ENCODE measurements around the gene RAD51B.

DNA sequence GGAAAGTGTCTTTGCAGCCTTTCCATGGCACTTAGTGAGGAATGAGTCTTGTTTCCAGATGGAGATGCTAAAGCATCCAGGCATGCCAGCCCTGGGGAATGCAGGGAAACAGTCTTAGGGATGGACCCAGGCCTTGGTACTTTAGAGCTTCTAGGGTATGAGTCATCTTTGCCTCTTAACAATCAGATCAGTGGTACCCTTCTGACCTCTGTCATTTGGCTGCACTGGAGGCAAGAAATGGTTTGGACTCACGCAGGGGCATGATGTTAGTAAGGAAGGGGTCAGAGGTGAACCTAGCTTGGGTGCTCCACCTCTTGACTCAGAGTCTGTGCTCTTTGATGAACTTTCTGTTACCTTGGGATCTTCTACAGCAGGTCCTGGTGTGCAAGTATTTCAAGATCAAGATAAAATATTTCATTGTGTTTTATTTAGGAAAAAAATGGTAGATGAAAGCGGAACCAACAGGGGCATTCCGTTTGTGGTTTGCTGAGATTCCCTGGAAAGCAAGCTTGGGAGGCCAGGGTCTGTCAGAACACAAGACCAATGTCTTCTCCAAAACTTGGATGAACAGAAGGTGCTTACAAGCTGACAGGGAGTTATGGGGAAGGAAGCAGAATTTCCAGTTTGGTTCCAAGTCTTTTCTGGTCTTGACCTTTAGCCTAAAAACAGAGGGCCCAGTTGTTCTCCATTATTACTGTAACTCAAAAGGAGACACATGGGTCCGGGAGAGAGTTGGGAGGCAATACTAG lies 757.1 kb downstream of the RAD51B start:
- TF ChIP-seq, protein P1, sequence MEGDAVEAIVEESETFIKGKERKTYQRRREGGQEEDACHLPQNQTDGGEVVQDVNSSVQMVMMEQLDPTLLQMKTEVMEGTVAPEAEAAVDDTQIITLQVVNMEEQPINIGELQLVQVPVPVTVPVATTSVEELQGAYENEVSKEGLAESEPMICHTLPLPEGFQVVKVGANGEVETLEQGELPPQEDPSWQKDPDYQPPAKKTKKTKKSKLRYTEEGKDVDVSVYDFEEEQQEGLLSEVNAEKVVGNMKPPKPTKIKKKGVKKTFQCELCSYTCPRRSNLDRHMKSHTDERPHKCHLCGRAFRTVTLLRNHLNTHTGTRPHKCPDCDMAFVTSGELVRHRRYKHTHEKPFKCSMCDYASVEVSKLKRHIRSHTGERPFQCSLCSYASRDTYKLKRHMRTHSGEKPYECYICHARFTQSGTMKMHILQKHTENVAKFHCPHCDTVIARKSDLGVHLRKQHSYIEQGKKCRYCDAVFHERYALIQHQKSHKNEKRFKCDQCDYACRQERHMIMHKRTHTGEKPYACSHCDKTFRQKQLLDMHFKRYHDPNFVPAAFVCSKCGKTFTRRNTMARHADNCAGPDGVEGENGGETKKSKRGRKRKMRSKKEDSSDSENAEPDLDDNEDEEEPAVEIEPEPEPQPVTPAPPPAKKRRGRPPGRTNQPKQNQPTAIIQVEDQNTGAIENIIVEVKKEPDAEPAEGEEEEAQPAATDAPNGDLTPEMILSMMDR (IDR thresholded peaks at IDR 0.05) = no peak
- TF ChIP-seq POLR2A (IDR thresholded peaks at IDR 0.05) = no peak
